ENCODE measurements around the gene ANKRD50. TPM values are rescaled to one million over a fixed set of nuclear protein-coding genes. Genes with fewer than 3 reads are reported as not detected.

Gene ANKRD50
- total RNA-seq, 2 experiments from 2014 or later = 0.36 to 0.54 TPM

GRCh38 chr4:124749421-124749820 lies 36.9 kb upstream of the ANKRD50 start:
- H3K27me3 Mint-ChIP-seq = peaks cover 4% of the 10 kb centered on the region
- H3K9me3 Mint-ChIP-seq = no peaks in the 10 kb centered on the region
- CTCF ChIA-PET = no interaction called here
- DNase-seq (no peak), ATAC-seq (no peak)
- intact Hi-C loops (cut with micrococcal nuclease) = no loop called here
- no peak overlapping the region for H3K27ac Mint-ChIP-seq
- POLR2A ChIA-PET = no interaction called here
- TF ChIP-seq CTCF (IDR thresholded peaks at IDR 0.05) = no peak
- no peaks in the 10 kb centered on the region for H3K4me1 Mint-ChIP-seq (ENCODE audit: low read depth)
- no peak overlapping the region for H3K4me3 Mint-ChIP-seq
- H3K36me3 Mint-ChIP-seq (ENCODE audit: low read depth) = no peaks in the 10 kb centered on the region

- CTCF ChIA-PET = no interaction called here
- H3K4me1 Mint-ChIP-seq (ENCODE audit: low read depth) = no peaks in the 10 kb centered on the region
- H3K9me3 Mint-ChIP-seq = no peaks in the 10 kb centered on the region
- no peak for ATAC-seq
- H3K36me3 Mint-ChIP-seq (ENCODE audit: low read depth) = no peaks in the 10 kb centered on the region
- no peak overlapping the region for H3K4me3 Mint-ChIP-seq
- intact Hi-C loops (cut with micrococcal nuclease) = no loop called here
- H3K27ac Mint-ChIP-seq = no peak overlapping the region
- no peak for DNase-seq
- POLR2A ChIA-PET = no interaction called here
- H3K27me3 Mint-ChIP-seq = peaks cover 4% of the 10 kb centered on the region
- no peak for TF ChIP-seq CTCF (IDR thresholded peaks at IDR 0.05)
Observed at GRCh38 chr4:124748965-124749364, 36.4 kb upstream of the ANKRD50 start.

GRCh38 chr4:124745985-124746801 lies 33.7 kb upstream of the ANKRD50 start:
- CTCF ChIA-PET = no interaction called here
- H3K4me1 Mint-ChIP-seq (ENCODE audit: low read depth) = no peaks in the 10 kb centered on the region
- no peak overlapping the region for H3K4me3 Mint-ChIP-seq
- no peak overlapping the region for H3K27ac Mint-ChIP-seq
- H3K36me3 Mint-ChIP-seq (ENCODE audit: low read depth) = no peaks in the 10 kb centered on the region
- H3K27me3 Mint-ChIP-seq = peaks cover 9% of the 10 kb centered on the region
- no peaks in the 10 kb centered on the region for H3K9me3 Mint-ChIP-seq
- DNase-seq (no peak), ATAC-seq (no peak)
- intact Hi-C loops (cut with micrococcal nuclease) = no loop called here
- POLR2A ChIA-PET = no interaction called here
- no peak for TF ChIP-seq CTCF (IDR thresholded peaks at IDR 0.05)

- H3K36me3 Mint-ChIP-seq (ENCODE audit: low read depth) = no peaks in the 10 kb centered on the region
- no peak overlapping the region for H3K27ac Mint-ChIP-seq
- DNase-seq (no peak), ATAC-seq (no peak)
- ChIA-PET POLR2A (no interaction called here), CTCF (no interaction called here)
- no peaks in the 10 kb centered on the region for H3K4me1 Mint-ChIP-seq (ENCODE audit: low read depth)
- intact Hi-C loops (cut with micrococcal nuclease) = no loop called here
- no peaks in the 10 kb centered on the region for H3K9me3 Mint-ChIP-seq
- no peak overlapping the region for H3K4me3 Mint-ChIP-seq
- no peak for TF ChIP-seq CTCF (IDR thresholded peaks at IDR 0.05)
- H3K27me3 Mint-ChIP-seq = peaks cover 10% of the 10 kb centered on the region
Observed at GRCh38 chr4:124743711-124744110, 31.2 kb upstream of the ANKRD50 start.

GRCh38 chr4:124740501-124740900 lies 28.0 kb upstream of the ANKRD50 start:
- no peak for DNase-seq

More at GRCh38 chr4:124740501-124740900, 28.0 kb upstream of the ANKRD50 start:
- H3K4me1 Mint-ChIP-seq (ENCODE audit: low read depth) = no peaks in the 10 kb centered on the region
- H3K27me3 Mint-ChIP-seq = peaks cover 10% of the 10 kb centered on the region
- ATAC-seq = no peak
- CTCF ChIA-PET = no interaction called here
- H3K4me3 Mint-ChIP-seq = no peak overlapping the region
- intact Hi-C loops (cut with micrococcal nuclease) = no loop called here
- H3K27ac Mint-ChIP-seq = no peak overlapping the region
- H3K36me3 Mint-ChIP-seq (ENCODE audit: low read depth) = no peaks in the 10 kb centered on the region
- H3K9me3 Mint-ChIP-seq = no peaks in the 10 kb centered on the region
- POLR2A ChIA-PET = no interaction called here
- no peak for TF ChIP-seq CTCF (IDR thresholded peaks at IDR 0.05)

All from activated CD8-positive, alpha-beta T cell treated with anti-CD3 and anti-CD28 coated beads for 36 hours (primary cell).